Adrenal gland (tissue), 12 donors: ENCODE data around the gene TH. TPM values are rescaled to one million over a fixed set of nuclear protein-coding genes. Genes with fewer than 3 reads are reported as not detected.
A peak's percentile ranks its signal among the peaks of the same experiment; 100 is the strongest.
"Not testable (repeated sequence)": the region's sequence is repeated elsewhere in the genome, so short reads cannot be mapped to it uniquely, and the experiment has no call there.

Experiments
- DNase-seq, 7 donors: peaks; one replicate each; pipeline ENCODE4 v3.0.0-alpha.2; 2019 to 2020
- H3K27ac ChIP-seq, 5 donors: fragments of 200-600 bp; sonication (generic) in 4 of 5; 1 replicate in 3 of 5; 2 replicates in 2 of 5; pipeline versions ENCODE4 v1.5.1 to v1.8.0; 2016 to 2020; ENCODE audit warnings: mild to moderate bottlenecking in 1 of 5
- H3K27me3 ChIP-seq: fragments of 200-600 bp; 2 replicates; pipeline ENCODE4 v1.8.0; 2021
- H3K36me3 ChIP-seq, 2 donors: fragments of 200-600 bp; replicated peaks in 1 of 2; 1 replicate in 1 of 2; 2 replicates in 1 of 2; pipeline versions ENCODE4 v1.5.1 to v1.8.0; 2018 to 2022
- H3K4me1 ChIP-seq, 2 donors: fragments of 200-600 bp; replicated peaks in 1 of 2; 1 replicate in 1 of 2; 2 replicates in 1 of 2; pipeline versions ENCODE4 v1.5.1 to v1.8.0; 2018 to 2021
- H3K4me3 ChIP-seq, 4 donors: fragments of 200-600 bp; sonication (generic) in 3 of 4; one replicate each; pipeline ENCODE4 v1.5.1; 2016 to 2018
- H3K9me3 ChIP-seq, 3 donors: fragments of 200-600 bp; sonication (generic) in 1 of 3; replicated peaks in 1 of 3; 1 replicate in 2 of 3; 2 replicates in 1 of 3; pipeline versions ENCODE4 v1.5.1 to v1.8.0; 2016 to 2021
- POLR2A ChIP-seq, 2 donors: fragments of 450-650 bp; IDR thresholded peaks; one replicate each; pipeline ENCODE4 v1.6.1; 2017; ENCODE audit warnings: antibody characterized with exemption in 2 of 2, mild to moderate bottlenecking in 2 of 2, moderate library complexity in 1 of 2
- WGBS, 4 donors: extraction: QIAGEN DNeasy Blood & Tissue Kit in 2 of 4; methylation state at CpG; one replicate each; pipeline versions ENCODE4 v1.1.5 to v1.1.7; 2013 to 2017; 5-methylcytosine and 5-hydroxymethylcytosine counted together
- intact Hi-C, 2 donors: fragments of 100-400 bp; cut with DNase I; formaldehyde crosslinking; loops; one replicate each; pipeline versions ENCODE4 v1.14.1 to v1.15.0; 2022 to 2023
- polyA plus RNA-seq, 3 donors: library from polyadenylated mRNA; stranded (reverse); fragments of 200-250 nt in 2 of 3; fragments of 350-450 nt in 1 of 3; fragmentation: Illumina TruSeq in 1 of 3; extraction: RNeasy Lipid Tissue Mini Kit (QIAGEN cat#74804) in 1 of 3; gene quantifications; one replicate each; pipeline ENCODE4 v1.2.3, GENCODE V29; 2013 to 2014
- total RNA-seq, 9 donors: library from RNA; depleted of rRNA in 4 of 9; stranded (reverse); fragments of >200 nt in 4 of 9; fragments of 120-200 nt in 1 of 9; fragmentation: NEBNext Ultra II Directional in 1 of 9; extraction: Animal tissue kit (Norgen Biotek cat#: 25700) in 1 of 9; gene quantifications; one replicate each; pipeline versions ENCODE4 v1.1.0 to v1.2.4, GENCODE V29; 2013 to 2023
- TF ChIP-seq, protein P1 (sequence below), 6 experiments: fragments of 450-650 bp in 4 of 6; fragments of 200-600 bp in 2 of 6; sonication (generic) in 1 of 6; IDR thresholded peaks; 1 replicate in 5 of 6; 2 replicates in 1 of 6; pipeline versions ENCODE4 v1.5.1 to v1.8.0; 2016 to 2021; ENCODE audit warnings: antibody characterized with exemption in 6 of 6, mild to moderate bottlenecking in 2 of 6, moderate library complexity in 1 of 6
- donor health status: healthy with polysubstance abuse.
- donor health status: Bipolar disorder and iron deficiency.
- donor health status: DM: yes; HTN: yes; CAD: no.
- donor health status: DM: no; HTN: no; CAD: no.
- donor health status: DM: no; HTN: no; CAD: no.
- donor health status: DM: yes; HTN: yes; CAD: no.

The TH gene
- total and polyA plus RNA-seq, 12 donors = 0.54 to 1,253 (median 55.2) TPM; not detected in 1

DNA sequence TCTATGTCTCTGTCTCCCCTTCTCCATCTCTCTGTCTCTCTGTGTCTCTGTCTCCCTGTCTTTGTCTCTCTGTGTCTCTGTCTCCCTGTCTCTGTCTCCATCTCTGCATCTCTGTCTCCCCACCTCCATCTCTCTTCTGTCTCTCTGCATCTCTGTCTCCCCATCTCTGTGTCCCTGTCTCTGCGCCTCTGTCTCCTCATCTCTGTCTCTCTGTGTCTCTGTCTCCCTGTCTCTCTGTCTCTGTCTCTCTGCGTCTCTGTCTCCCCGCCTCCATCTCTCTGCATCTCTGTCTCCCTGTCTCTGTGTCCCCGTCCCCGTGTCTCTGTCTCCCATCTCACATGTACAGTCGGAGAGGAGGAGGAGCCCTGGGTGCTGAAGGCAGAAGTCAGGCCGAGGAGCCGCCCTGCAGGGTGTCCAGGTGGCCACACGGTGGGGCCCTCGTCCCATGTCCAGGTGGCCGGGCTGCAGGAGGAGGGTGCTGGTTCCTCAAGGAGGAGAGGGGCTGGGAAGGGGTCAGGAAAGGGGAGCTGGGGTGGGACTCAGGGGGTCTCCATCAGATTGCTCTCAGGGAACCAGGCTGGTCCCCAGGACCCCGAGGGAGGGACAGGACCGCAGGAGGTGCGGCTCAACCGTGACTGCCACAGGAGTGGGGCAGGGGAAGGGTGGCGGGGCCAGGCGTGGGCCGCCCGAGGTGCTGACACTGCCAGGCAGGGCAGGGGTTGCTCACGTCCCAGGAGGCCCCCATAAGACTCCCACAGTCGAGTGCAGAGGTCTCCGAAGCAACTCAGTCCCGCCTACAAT lies 25.6 kb upstream of the TH start:
- Histone ChIP-seq H3K27me3 (no peaks in the 10 kb centered on the region), H3K9me3 (no peaks in the 10 kb centered on the region), H3K4me3 (no peak overlapping the region), H3K4me1 (no peaks in the 10 kb centered on the region), H3K36me3 (no peaks in the 10 kb centered on the region), H3K27ac (no peak overlapping the region)
- intact Hi-C loops = loop anchor here (2.0 to 10.0 kb wide), 5 partner anchors 105 to 328 kb away; partner anchors contain the start of genes C11orf21 (in 1 of the 2) and TSPAN32 (in 1 of the 2)
- 32 to 35% (median 33%) methylated on average over 13 to 23 of the region's 23 CpGs for WGBS, 4 donors
- peak; percentile 58 to 93 (median 82) for DNase-seq
- TF ChIP-seq, protein P1, sequence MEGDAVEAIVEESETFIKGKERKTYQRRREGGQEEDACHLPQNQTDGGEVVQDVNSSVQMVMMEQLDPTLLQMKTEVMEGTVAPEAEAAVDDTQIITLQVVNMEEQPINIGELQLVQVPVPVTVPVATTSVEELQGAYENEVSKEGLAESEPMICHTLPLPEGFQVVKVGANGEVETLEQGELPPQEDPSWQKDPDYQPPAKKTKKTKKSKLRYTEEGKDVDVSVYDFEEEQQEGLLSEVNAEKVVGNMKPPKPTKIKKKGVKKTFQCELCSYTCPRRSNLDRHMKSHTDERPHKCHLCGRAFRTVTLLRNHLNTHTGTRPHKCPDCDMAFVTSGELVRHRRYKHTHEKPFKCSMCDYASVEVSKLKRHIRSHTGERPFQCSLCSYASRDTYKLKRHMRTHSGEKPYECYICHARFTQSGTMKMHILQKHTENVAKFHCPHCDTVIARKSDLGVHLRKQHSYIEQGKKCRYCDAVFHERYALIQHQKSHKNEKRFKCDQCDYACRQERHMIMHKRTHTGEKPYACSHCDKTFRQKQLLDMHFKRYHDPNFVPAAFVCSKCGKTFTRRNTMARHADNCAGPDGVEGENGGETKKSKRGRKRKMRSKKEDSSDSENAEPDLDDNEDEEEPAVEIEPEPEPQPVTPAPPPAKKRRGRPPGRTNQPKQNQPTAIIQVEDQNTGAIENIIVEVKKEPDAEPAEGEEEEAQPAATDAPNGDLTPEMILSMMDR (IDR thresholded peaks at IDR 0.05) = peak; percentile 71 to 94 (median 82)
- TF ChIP-seq POLR2A (IDR thresholded peaks at IDR 0.05) = no peak

DNA sequence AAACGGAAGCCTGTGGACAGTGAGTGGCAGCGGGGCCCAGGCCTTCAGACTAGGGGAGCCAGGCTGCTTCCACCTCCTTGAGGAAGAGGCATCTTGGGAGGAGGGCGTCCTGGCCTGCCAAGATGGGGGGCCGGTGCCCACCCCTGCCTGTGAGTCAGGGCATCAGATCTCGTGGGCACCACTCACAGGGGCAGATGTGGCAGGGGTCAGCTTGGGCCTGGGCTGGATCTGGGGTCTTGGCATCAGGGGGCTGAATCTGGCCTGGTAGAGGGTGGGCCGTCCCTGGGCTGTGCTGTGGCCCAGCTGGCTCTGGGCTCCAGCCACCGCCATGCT lies 24.1 kb upstream of the TH start:
- Histone ChIP-seq H3K27me3 (no peaks in the 10 kb centered on the region), H3K4me3 (no peak overlapping the region), H3K9me3 (no peaks in the 10 kb centered on the region), H3K4me1 (no peaks in the 10 kb centered on the region), H3K27ac (peak overlapping the region in 1 of 5 donors; percentile 70), H3K36me3 (no peaks in the 10 kb centered on the region)
- 72 to 88% (median 77%) methylated on average over 5 to 7 of the region's 7 CpGs for WGBS, 4 donors
- no peak for DNase-seq
- TF ChIP-seq, protein P1 (IDR thresholded peaks at IDR 0.05) = no peak
- intact Hi-C loops = loop anchor here (2.0 to 10.0 kb wide), 5 partner anchors 107 to 329 kb away; partner anchors contain the start of genes C11orf21 (in 1 of the 2) and TSPAN32 (in 1 of the 2)

DNA sequence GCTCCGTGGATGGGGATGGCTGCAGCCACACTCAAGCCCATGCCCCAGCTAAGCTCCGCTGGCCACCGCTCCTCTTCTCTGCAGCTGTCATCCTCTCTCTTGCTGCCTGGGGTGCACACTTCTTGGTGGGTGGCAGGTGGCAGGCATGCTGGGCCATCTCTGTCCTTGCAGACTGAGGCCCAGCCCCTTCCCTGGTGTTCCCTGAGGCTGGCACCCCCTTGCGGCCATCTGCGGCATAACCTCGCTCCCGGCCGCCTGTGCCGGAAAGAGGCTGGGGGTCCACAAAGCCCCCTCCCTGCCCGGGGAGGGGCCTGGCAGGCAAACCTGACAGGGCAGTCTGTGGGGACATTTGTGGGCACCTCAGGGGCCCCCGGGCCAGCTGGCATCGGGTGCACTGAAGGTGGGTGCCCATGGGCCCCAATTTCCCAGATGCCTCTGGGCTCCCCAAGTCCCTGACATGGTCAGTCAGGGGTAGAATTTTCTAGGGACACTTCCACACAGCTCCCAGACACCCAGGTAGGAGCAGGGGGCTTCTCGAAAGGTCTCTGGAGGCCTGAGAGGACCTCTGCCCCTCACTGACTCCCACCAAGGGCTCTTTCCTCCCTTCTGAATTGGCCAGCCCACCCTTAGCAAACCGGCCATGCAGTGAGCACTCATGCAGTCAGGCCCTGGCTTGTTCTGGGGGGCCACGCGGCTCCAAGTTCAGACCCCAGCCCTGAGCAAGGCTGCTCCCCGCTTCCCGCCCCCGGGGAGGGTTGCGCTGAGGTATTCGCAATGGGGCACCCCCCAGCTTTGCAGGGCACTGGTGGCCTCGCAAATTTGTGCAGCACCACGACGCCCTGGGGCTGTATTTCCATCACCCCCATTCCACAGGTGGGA lies 23.5 kb upstream of the TH start:
- Histone ChIP-seq H3K9me3 (no peaks in the 10 kb centered on the region), H3K4me1 (peaks cover 0 to 4% of the 10 kb centered on the region in 2 donors), H3K27me3 (no peaks in the 10 kb centered on the region), H3K4me3 (no peak overlapping the region), H3K27ac (peak overlapping the region in 1 of 5 donors; percentile 70), H3K36me3 (no peaks in the 10 kb centered on the region)
- 0 to 50% (median 40%) methylated on average over 7 to 24 of the region's 24 CpGs for WGBS, 4 donors
- intact Hi-C loops = loop anchor here in 1 of 2 donors (5.0 to 10.0 kb wide), 3 partner anchors 107 to 330 kb away; partner anchors contain the start of genes C11orf21 and TSPAN32
- DNase-seq = peak in 6 of 7 donors; percentile 26 to 80 (median 54)
- no peak for TF ChIP-seq POLR2A (IDR thresholded peaks at IDR 0.05)
- TF ChIP-seq, protein P1 (IDR thresholded peaks at IDR 0.05) = peak; percentile 56 to 78 (median 71)

DNA sequence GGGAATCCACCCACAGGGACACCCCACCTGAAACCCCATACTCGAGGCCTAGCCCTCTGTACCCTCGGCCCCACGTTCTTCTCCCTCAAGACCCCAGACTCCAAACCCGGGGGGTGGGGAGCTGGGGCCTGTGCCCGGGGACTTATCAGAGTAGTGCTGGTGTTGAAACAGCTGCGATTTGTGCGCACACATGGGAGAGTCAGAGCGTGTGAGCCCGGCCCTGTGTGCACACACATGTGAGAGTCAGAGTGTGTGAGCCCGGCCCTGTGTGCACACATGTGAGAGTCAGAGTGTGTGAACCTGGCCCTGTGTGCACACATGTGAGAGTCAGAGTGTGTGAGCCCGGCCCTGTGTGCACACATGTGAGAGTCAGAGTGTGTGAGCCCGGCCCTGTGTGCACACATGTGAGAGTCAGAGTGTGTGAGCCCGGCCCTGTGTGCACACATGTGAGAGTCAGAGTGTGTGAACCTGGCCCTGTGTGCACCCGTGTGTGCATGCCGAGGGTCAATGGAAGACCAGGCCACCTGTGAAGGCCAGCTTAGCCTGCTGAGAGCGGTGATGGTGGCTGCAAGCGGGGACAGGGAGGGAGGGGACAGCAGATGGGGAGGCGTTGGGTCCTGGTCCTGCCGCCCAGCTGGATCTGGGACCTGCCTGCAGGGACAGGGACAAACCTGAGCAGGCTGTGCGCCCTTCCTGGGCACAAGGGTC lies 22.4 kb upstream of the TH start:
- intact Hi-C loops = loop anchor here in 1 of 2 donors (10.0 kb wide), 1 partner anchor 331 kb away; no protein-coding TSS in a partner anchor
- not testable (repeated sequence) for H3K36me3 ChIP-seq, DNase-seq, H3K9me3 ChIP-seq, H3K4me3 ChIP-seq, H3K4me1 ChIP-seq, H3K27me3 ChIP-seq
- peak overlapping the region in 1 of 5 donors; percentile 70 for H3K27ac ChIP-seq
- 63 to 75% (median 70%) methylated on average over 8 to 16 of the region's 20 CpGs for WGBS, 4 donors
